NCI-H2029 treated with DMSO at 0.1 percent for 48 hours (cell line): ENCODE results near the gene CCL20.

Experiments
- DNase-seq: peaks from one replicate; lab custom pipeline; 2025; lab: John Stamatoyannopoulos, UW

CCL20 gene

GRCh38 chr2:227802882-227803281 lies 10.8 kb upstream of the CCL20 start:
- DNase-seq: no peak

DNA sequence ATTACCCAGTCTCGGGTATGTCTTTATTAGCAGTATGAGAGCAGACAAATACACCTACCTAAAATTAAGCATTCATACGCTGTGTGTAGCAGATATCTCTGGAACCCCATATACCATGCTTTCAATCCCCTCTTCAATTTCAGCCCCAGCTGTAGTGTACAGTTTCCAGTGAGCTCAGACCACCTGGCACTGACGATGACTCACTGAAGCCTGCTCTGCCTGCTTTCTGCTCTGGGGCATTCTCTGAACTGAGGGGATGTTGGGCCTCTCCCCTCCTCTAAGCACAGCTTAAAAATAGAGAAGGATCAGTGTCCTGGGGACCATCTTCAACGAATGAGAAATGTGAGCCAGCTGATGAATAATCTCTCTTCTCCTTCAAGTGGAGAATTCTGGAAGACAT lies 8.7 kb upstream of the CCL20 start:
- DNase-seq: no peak

- DNase-seq: no peak
Observed at GRCh38 chr2:227805578-227805977, 8.1 kb upstream of the CCL20 start.

- no peak for DNase-seq
Observed at GRCh38 chr2:227808936-227809335, 4.7 kb upstream of the CCL20 start.

GRCh38 chr2:227812001-227812400 lies 1.6 kb upstream of the CCL20 start:
- no peak for DNase-seq

DNA sequence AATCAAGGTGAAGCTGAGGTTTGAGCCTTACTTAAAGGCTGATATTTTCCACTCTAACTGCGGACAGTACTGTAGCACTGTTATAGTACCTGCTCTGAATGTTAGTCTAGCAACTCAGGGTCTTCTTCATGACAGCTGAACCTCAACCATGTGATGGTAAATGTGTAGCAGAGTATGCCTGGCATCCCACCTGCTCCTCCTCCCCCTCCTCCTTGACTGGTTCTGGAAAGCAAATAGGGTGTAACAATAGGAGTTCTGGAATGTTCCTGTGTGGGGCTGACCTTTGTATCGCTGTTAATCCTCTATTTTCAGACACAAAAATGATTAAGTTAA lies 447 bp upstream of the CCL20 start:
- DNase-seq: no peak

- no peak for DNase-seq
Observed at GRCh38 chr2:227815066-227815465, 1.4 kb downstream of the CCL20 start.

DNA sequence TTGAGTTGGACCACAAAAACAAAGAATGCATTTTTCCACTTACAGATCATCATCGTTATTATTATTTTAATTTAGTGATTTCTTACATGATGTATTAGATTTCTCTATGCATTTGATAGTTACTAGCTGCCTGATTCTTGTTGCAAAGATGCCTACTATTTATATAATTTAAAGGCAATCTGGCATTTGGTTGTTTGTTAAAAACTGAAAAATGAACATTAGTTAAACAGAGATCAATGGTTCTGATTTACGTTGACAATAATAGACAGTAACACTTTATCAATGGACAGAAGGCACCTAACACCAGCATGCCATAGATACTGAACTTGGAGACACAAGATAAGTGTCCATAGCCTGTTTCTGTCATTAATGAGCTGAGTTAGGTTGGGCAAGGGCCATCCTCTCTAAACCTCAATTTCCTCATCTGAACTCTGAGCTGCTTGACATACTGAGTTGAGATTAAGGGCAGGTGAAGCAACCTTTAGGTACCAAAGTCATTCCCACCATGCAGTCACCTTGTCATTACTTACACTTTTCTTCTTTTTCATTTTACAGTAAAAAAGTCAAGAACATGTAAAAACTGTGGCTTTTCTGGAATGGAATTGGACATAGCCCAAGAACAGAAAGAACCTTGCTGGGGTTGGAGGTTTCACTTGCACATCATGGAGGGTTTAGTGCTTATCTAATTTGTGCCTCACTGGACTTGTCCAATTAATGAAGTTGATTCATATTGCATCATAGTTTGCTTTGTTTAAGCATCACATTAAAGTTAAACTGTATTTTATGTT lies 3.1 kb downstream of the CCL20 start:
- no peak for DNase-seq

- DNase-seq: no peak
Observed at GRCh38 chr2:227817336-227817735, 3.7 kb downstream of the CCL20 start.

DNA sequence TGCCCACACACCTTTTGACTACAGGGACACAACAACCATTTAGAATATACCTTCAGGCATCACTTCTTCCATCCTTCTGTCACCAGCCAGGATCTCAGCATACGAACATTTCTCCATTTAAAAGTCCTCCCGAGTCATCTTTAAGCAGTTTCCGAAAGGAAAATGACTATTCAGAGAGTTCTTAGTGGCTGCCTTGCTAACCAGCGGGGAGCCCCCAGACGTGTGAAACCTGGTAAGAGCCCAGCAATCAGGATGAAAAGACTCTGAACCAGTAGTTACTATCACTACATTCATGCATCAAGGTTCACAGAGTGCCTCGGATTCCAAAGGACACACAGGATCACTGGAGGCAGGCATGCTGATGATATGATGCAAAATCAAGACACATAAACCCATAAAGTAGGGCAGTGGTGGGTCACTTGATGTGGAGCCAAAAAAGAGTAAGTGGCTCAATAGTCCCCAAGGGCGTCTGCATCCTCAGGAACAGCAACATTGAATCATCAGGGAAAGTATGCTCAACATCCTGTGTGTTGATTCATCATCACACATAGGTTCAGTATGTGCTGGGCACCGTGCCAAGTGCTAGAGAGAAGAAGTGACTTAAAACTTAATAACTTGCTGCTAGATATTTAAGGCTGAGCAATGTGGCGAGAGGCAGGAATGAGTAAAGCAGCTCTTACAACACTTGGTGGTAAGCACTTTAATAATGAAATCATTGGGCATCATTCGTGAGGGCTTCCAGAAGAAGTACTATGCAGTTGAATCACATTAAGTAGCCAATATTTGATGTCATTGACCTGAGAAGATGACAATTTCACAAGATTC lies 4.4 kb downstream of the CCL20 start:
- DNase-seq: no peak

DNA sequence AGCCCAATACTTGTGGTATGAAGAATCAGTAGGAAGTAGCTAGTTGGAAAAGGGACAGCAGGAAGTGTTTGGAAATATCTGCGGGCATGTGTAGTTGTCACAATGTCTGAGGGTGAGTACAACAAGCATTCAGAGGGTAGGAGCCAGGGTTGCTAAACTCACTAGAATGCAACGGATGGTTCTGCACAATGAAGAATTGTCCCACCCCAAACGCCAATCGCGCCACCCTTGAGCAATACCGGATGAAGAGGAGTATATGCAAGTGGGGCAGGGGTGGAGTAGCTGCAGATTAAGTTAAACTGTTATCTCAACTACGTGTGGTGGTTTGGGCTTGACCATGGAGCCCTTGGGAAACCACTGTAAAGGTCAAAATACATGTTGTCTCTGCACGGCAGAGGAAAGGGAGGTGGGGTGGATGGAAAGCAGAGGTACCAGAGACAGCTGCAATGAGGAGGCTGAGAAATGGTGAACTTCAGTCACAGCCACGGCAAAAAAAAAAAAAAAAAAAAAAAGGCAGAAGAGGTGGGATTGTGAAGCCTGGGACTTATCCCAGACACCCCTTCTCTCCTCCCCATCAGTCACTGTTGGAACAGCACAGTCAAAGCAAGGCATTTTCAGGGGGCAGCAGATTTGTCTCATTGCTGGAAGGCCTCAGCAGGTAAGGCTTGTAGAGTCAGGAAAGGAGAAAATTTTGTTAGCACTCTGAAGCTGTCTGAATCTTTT lies 5.2 kb downstream of the CCL20 start:
- no peak for DNase-seq

- DNase-seq: no peak
Observed at GRCh38 chr2:227819398-227819697, 5.7 kb downstream of the CCL20 start.

DNA sequence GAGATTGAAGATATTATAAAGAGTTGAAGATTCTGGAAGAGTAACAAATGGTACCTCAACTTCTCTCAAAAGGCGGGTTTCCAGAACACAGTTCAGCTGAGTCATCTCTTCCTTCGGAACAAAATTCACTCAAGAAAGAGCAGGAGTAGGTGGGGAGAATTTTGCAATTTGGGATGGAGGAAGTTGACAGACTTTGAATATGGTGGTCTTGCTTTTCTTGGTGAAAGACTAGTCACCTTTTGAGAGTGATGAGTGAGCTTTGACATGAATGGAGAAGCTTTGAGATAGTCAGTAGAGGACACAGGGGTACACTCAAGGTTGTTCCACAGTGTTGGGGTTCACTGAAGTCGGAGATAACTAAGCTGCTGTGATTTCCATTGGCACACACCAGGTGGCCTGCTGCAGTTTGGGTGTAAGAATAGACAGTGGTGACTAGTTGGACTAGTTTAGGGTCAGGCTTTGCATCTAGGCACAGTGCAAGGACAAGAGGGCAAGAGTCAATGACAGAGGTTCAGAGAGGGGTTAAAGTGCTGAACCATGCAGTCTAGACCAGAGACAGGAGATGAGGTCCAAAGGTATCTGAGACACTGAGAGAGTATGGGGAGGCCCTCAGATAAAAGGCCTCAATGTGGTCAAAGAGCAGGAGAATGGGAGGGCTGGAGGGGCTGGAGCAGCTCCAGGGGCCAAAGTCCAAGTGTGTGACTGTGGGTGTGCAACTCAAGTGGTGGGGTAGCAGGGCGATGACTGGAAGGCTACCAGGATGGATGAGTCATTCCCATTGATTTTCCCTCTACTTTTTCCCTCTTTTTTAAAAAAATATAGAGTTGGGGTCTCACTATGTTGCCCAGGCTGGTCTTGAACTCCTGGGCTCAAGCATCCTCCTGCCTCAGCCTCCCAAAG lies 7.7 kb downstream of the CCL20 start:
- DNase-seq: no peak

- DNase-seq: no peak
Observed at GRCh38 chr2:227822416-227823003, 8.9 kb downstream of the CCL20 start.

- no peak for DNase-seq
Observed at GRCh38 chr2:227823922-227824321, 10.3 kb downstream of the CCL20 start.

DNA sequence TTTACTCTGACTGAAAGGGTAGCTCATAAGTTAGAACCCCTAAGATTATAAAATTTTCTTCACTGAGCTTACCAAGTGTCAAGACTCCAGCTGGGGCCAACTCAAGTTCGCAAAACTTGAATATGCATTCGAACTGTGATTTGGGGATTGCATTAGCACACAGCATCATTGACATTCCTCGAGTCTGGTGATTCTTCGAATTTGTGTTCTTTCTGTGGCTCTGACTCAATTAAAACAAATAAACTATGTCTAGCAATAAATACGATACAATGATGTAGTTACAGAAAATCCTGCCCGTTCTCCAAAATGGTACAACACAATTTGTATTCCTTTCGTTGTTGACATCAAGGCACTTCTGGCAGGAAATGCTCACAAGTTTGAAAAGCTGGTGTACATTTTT lies 11.1 kb downstream of the CCL20 start:
- no peak for DNase-seq

DNA sequence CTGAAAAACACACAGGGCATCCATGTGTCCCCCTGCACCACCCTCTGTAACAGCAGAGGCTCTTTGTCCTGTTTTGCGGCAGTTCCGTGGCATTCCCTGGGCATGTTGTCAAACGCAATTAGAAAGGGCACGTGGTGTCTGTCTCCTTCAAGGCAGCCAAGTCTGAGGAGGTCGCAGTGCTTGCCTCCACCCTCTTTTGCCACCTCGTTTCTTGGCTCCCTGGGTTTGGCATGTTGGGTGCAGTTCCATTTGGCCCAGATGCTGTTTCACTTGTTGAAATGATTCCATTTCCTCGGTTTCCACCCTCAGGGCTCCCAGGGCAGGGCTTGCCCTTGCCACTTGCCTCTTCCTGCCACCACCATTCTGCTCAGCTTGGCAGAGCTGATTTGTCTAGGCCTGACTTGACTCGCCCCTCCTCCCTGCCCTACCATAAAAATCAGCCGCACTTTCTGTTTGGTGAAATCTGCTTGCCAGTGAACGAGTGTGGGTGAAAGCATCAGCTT lies 12.4 kb downstream of the CCL20 start:
- DNase-seq: no peak

- no peak for DNase-seq
Observed at GRCh38 chr2:227826563-227826962, 12.9 kb downstream of the CCL20 start.

GRCh38 chr2:227827143-227827542 lies 13.5 kb downstream of the CCL20 start:
- no peak for DNase-seq

DNA sequence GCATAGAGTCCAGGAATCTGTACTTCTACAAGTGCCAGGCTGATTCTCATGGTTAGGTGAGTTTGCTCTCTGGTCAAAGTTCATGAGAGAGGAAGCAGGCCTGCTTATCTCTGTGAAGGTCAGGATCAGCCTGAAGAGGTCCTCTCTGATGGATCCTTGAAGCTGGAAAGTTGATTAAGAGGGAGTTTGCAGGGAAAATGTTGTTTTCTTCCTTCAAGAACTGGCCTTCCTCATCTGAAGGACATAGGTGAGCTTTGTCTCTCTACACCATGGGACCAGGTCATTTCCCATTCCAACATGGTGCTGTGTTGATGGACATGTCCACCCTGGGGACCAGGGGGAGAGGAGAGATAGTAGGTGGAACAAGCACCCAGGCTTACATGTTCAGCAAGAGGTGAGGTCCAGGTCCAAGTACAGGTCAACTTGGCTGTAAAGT lies 14.9 kb downstream of the CCL20 start:
- no peak for DNase-seq

DNA sequence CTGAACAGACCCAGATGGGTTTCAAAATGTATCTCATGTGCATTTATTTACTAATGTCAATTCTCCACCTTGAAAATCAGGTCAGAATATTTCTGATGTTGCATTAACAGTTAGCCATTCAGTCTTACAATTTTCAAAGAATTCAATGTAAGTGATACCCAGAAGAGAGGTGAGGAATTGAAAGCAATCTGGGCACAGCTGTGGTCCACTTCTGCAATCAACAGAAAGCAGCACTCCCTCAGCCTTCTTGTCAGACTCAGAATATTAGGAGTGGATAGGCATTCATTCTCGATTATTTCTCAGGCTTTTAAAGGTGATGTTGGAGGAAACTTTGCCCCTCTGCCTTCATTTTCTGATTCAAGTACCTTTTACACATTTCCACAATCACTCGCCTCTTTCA lies 15.7 kb downstream of the CCL20 start:
- no peak for DNase-seq
